Right ventricle myocardium superior (tissue), 1 donor: ENCODE data around the gene NGDN. TPM values are rescaled to one million over a fixed set of nuclear protein-coding genes. Genes with fewer than 3 reads are reported as not detected.
A peak's percentile ranks its signal among the peaks of the same experiment; 100 is the strongest.
"Not testable (repeated sequence)": the region's sequence is repeated elsewhere in the genome, so short reads cannot be mapped to it uniquely, and the experiment has no call there.

ENCODE experiments used
- ATAC-seq: fragments of 200-7000 bp; cut with Tn5 transposase; one replicate; pipeline ENCODE4 v1.9.1; 2020; ENCODE audit warnings: mild to moderate bottlenecking; ENCODE audit not compliant: poor library complexity
- DNase-seq: peaks from one replicate; pipeline ENCODE4 v3.0.0-alpha.2; 2020
- intact Hi-C: fragments of 100-400 bp; cut with DNase I; formaldehyde crosslinking; loops from one replicate; pipeline ENCODE4 v1.11.2; 2022
- long read RNA-seq: library from polyadenylated mRNA; unstranded; transcript quantifications from one replicate; pipeline ENCODE4 v2.0.0, GENCODE V29; 2021
- total RNA-seq: library from RNA; stranded (reverse); fragmentation: NEBNext Ultra II Directional; extraction: Animal tissue kit (Norgen Biotek cat#: 25700); gene quantifications from one replicate; pipeline ENCODE4 v1.2.1, GENCODE V29; 2021
- donor health status: DM: no; HTN: yes; CAD: no; lungs with severe emphysema.

NGDN gene, protein sequence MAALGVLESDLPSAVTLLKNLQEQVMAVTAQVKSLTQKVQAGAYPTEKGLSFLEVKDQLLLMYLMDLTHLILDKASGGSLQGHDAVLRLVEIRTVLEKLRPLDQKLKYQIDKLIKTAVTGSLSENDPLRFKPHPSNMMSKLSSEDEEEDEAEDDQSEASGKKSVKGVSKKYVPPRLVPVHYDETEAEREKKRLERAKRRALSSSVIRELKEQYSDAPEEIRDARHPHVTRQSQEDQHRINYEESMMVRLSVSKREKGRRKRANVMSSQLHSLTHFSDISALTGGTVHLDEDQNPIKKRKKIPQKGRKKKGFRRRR
- total RNA-seq = 17.0 TPM
- long read RNA-seq, transcript NGDN-202 (11 exons, 1,143 nt) = major isoform, 28 of 34 reads
- long read RNA-seq, partial matches to known transcripts = 0 of 34 reads
- long read RNA-seq, other reads (novel, unspliced or antisense) = 6 of 34 reads

DNA sequence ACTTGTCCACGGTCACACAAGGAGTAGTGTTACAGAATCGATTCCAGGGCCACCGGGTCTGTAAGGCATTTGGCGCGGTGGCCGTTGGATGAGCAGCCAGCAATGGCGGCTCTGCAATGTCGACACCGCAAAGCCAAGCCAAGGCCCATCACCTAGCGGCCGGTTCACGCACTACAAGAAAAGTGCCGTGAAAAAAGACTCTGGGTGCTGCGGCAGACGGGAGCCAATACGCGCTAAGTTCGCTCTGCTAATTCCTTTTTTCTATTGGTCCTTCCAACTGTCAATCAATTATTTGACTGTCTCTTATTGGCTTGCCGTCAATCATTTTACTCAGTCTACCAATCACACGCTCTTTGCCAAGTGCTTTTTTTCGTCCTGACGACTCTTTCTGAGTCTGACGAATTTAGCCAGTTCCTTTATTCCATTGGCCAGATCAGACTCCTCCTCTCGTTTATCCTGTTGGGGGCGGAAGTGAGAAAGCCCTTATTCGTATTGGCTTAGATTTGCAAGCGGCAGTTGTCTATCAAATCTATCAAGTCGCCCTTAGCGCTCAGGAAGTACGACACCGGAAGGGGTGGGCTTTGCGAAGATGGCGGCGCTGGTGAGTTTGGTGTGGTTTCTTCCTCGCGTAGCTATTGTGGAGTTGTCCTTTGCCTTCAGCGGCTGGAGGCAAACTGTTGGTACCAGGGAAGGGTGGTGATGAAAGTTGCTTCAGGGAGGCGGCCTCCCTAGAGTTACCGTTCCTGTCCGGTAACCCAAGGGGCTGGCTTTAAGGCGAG, at the start of gene NGDN:
TSS of gene NGDN (plus strand) at position 577 of the 779 bp plus-strand sequence. CDS start at position 590, 13 bp downstream.
- DNase-seq (peak; percentile 96), ATAC-seq (peak; percentile 94)
- intact Hi-C loops = no loop called here

DNA sequence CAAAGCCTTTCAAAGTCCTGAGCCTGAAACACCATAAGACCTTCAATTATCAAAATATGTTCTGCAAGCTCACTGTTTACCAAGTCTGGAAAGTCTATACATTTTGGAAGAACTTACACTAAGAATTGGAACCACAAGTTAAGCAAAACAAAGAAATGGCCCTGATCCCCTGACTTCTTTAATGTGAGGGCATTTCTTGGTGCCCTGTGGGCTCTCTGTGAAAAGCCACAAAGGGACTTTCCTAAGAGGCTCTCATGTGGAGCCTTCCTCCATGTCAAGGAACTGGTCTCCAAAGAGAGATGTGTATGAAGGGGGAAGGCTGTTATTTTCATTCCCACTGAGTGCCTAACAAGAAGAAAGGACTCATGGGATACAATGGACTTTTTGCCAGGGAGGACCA, 47.9 kb upstream of the NGDN start:
- ATAC-seq (no peak), DNase-seq (no peak)
- intact Hi-C loops = no loop called here

DNA sequence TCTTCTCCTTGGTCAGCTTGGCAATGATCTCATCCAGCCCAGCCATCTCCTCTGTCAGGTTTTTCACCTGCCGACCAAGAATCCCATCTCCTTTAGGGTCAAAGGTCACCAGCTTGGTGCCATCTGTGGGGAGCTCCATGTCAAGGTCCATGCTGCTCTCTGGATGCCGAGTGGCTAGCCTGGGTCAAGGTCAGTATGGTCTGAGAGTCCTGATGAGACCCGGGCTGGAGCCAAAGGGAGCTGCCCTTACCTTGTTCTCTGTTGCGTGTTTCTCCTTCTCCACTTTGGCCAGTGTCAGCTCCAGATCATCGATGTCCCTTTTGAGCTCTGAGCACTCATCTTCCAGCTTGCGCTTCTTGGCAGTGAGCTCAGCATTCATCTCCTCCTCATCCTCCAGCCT, 45.8 kb upstream of the NGDN start:
- DNase-seq (no peak), ATAC-seq (no peak)
- intact Hi-C loops = no loop called here

DNA sequence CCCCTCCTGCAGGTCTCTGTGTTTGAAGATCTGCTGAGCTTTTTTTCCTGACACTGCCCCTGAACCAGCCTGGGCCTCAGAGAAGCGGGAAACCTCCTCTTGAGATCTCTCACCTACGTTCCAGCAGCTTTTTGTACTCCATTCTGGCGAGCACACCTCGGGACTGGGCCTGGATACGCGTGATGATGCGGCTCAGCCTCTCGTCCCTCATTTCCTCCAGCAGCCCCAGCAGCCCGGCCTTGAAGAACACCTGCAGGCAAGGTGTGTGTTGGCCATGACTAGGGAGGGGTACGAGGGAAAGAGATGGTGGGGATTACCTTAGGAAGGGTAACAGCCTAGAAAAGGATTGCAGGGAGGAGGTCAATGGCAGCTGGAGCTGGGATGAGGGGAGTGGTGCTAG, 44.3 kb upstream of the NGDN start:
- DNase-seq (no peak), ATAC-seq (no peak)
- intact Hi-C loops = no loop called here

DNA sequence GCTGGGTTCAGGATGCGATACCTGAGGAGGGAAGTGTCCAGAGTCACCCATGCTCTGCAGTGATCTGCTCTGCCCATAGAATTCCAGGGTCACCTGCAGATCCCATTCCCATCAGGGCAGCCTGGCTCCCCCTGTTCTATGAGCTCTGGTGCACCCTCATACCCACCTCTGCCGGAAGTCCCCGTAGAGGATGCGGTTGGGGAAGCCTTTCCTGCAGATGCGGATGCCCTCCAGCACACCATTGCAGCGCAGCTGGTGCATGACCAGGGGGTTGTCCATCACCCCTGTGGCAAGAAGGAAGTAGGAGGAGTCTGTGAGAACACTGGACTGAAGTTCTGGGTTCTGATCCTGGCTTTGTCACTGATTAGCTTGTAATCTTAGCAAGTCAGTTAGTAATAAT, 43.7 kb upstream of the NGDN start:
- DNase-seq, intact Hi-C loops, ATAC-seq: not testable (repeated sequence)

DNA sequence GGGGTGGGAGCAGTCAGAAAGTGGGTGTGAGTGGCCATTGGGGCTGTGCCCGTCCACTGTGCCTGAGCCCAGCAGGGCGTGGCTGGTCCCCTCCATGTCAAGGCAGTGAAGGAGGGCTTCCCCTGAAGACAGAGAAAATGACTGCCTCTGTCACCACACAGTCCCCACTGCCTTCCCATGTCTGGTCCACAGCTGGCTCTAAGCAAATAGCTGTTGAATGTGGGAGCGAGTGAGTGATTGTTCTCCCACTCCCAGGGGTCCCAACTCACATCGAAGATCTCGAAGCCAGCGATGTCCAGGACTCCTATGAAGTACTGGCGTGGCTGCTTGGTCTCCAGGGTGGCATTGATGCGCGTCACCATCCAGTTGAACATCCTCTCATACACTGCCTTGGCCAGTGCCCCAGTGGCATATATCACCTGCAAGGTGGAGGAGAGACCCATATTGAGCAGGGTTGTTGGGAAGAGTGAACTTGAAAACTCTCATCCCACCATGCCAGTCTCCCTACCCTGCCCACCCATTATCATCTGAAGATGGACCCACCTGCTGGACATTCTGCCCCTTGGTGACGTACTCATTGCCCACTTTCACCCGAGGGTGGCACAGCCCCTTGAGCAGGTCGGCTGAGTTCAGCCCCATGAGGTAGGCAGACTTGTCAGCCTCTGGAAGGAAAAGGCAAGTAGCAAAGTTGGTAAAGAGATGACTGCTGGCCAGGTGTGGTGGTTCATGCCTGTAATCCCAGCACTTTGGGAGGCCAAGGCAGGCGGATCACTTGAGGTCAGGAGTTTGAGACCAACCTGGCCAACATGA, 40.6 kb upstream of the NGDN start:
- DNase-seq (no peak), ATAC-seq (peak; percentile 1)
- intact Hi-C loops = no loop called here

DNA sequence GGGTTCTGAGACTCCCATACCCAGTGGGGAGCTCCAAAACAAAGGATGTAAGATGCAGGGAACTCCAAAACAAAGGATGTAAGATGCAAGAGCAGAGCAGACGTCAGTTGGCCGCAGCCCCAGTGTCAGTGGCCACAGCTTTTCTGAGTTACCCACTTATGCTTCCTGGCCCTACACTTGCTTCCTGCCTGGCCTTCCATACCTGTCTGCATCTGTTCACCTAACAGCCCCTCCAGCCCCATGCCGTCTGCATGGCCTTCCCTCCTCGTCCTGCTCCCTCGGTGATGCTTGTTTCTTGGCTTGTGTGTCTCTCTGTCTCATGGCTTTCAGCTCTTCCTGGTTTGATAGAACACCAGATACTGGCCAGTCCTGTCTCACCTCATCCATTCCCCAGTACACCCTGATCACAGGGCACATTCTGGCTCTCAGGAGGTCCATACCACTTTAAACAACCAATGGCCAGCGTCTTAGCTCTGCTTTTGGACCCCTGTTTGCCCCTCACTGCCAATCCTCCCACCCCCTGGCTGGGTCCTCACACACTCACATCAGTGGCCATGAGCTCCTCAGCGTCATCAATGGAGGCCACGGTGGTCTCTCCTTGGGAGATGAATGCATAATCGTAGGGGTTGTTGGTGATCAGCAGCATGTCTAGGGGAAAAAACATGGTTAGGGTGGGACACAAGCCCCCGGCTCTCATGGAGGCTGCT, 39.3 kb upstream of the NGDN start:
- no peak for ATAC-seq
- DNase-seq = no peak
- intact Hi-C loops = no loop called here

DNA sequence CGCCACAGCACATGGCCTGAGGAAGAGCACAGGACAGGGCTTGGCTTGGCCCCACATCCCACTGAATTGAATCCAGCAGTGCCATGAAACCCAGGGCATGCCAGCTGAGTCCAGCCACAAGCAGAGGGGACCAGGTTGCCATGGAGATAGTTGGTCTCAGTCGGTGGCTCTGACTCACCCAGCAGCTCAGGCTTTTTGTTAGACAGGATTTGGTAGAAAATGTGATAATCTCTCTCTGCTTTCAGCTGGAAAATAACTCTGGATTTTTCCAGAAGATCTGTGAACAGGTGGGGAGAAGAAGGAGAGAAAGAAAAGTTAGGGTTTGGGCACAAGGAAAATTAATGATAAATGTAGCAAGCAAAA, 38.8 kb upstream of the NGDN start:
- no peak for ATAC-seq
- intact Hi-C loops = no loop called here
- no peak for DNase-seq

DNA sequence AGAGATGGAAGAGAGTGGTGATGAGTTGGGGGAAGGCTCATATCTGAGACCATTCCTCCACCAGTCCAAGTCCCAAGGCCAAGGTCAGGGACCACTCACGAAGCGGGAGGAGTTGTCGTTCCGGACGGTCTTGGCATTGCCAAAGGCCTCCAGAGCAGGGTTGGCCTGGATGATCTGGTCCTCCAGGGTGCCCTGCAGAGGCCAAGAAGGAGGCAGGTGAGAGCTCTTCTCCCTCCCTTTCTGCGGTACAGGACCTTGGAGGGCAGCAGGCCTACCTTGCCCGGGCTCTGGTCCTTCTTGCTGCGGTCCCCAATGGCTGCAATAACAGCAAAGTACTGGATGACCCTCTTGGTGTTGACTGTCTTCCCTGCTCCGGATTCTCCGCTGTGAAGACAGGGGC, 38.0 kb upstream of the NGDN start:
- intact Hi-C loops = no loop called here
- ATAC-seq (no peak), DNase-seq (no peak)

DNA sequence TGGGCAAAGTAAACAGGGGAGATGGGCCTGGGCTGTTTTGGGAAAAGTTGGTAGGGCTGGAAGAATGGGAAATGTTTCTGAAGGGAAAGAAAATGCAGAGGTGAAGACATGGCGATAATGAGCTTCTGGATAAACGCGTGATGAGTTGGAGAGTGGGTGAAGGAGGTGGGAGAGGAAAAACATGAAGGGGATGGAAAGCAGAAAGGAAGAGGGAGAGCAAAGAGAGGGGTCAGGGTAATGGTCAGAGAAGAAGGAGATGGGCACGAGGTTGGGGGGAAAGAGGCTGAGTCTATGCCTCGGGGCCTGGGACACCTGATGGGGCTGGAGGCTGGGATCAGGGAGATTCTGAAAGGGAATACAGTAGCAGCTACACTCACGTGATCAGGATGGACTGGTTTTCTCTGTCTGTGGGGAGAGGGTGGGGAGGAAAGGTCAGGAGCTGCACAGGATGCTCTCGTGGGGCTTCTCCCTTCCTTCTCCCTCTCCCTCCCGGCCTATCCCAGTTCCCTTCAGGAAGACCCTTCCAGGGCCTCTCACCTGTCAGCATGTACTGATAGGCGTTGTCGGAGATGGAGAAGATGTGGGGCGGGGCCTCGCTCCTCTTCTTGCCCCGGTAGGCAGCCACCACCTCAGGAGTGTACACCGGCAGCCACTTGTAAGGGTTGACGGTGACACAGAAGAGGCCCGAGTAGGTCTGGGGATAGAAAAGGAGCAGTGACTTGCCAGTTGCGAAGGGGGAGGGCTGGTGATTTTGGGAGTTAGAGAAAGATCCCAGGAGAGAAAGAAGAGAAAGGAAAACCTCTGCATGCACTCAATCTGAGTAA, 37.2 kb upstream of the NGDN start:
- ATAC-seq (no peak), DNase-seq (no peak)
- intact Hi-C loops = no loop called here

DNA sequence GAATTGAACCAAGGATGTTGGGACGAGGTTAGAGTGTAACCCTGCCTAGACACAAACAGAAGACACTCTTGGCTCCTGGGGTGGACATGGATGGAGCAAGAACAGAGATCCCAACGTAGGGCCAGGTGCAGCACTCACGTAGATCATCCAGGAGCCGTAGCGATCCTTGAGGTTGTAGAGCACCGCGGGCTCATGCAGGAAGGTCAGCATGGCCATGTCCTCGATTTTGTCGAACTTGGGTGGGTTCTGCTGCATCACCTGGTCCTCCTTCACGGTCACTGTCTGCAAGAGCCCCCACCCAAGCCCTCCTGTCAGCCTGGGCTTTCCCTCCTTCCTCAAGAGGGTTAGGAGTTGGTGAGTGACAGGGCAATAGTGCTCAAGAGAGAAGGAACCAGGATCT, 36.6 kb upstream of the NGDN start:
- intact Hi-C loops = no loop called here
- DNase-seq = no peak
- no peak for ATAC-seq

DNA sequence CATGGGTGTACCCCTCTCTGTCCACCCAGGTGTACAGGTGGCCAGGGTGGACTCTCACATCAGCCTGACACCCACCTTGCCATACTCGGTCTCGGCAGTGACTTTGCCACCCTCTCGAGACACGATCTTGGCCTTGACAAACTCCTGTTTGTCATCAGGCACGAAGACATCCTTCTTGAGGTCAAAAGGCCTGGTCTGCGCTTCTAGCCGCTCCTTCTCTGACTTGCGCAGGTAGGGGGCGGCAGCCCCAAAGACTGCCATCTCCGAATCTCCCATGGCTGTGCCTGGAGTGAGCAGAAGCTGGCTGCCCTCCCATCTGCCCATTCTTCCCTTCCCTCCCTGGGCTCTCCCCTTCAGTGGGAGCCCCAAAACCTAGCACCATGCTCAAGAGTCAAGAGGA, 36.0 kb upstream of the NGDN start:
- intact Hi-C loops = no loop called here
- DNase-seq = no peak
- ATAC-seq = no peak

DNA sequence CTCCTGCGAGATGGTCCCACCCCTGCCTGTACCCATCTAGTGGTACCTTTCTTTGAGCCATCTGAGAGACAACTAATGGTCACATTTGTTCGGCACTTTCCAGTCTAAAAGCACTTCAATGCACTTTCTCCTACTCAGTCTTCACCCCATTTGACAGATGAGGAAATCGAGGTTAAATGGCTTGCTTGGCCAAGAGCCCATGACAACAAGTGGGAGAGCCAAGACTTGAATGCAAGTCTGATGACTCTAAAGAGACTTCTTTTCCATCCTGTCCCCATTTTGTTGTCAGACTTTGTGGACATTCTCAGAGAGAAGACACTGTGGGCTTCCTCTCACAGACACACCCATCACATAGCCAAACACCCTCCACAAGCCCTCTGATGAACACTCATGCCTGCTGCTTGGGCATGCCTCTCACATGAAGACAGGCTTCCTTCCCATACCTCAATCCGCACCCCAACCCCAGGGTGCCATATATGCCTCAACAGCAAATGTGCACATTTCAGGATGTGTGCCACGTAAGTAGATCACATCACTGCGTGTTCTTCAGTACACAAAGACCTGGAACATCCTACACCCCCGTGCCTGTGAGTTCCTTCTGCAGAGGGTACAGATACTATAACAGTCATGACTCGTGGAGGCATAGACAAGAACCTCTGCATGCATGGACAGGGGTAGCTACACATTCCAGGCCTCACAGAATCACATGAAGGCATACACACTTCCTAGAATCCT, 34.8 kb upstream of the NGDN start:
- ATAC-seq (no peak), DNase-seq (no peak)
- intact Hi-C loops = no loop called here

DNA sequence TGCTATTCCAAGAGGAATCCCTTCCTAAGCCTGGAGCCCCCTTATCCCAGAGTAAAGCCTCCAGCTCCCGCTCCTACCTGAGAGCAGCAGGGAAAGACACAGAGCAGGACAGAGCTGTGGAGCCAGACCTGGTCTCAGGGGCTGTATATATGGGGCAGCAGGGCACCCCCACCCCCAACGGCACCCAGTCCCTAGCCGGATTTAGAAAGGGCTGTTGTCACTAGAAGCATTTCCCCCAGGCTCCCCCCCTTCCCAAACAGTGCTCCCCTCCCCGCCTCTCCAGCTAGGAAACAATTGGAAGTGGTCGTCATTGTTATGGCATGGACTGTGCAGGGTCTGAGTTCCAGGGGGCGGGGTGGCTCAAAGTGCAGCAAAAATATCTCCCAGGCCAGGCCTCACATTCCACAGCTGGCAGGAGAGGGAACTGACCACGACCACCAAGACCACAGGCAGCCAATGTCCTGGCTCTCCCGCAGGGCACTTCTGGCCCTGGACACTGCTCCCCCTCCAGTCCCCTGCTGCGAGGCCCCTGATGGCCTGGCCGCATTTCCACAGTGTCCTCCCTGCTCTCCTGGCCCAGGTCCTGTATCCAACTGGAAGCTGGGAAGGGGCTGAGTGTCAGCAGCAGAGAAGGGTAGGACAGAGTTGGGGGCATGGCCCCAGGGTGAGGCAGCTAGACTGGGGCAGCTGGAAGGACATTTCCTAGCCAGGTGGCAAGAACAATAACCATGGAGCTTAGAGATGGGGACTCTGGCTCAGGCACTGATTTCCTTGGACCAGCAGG, 33.8 kb upstream of the NGDN start, which contains the start of gene MYH7:
TSS of gene MYH7 (minus strand) at position 118 of the 784 bp plus-strand sequence. CDS start 1,928 bp downstream, outside the sequence.
- DNase-seq (peak; percentile 79), ATAC-seq (peak; percentile 47)
- intact Hi-C loops = no loop called here

DNA sequence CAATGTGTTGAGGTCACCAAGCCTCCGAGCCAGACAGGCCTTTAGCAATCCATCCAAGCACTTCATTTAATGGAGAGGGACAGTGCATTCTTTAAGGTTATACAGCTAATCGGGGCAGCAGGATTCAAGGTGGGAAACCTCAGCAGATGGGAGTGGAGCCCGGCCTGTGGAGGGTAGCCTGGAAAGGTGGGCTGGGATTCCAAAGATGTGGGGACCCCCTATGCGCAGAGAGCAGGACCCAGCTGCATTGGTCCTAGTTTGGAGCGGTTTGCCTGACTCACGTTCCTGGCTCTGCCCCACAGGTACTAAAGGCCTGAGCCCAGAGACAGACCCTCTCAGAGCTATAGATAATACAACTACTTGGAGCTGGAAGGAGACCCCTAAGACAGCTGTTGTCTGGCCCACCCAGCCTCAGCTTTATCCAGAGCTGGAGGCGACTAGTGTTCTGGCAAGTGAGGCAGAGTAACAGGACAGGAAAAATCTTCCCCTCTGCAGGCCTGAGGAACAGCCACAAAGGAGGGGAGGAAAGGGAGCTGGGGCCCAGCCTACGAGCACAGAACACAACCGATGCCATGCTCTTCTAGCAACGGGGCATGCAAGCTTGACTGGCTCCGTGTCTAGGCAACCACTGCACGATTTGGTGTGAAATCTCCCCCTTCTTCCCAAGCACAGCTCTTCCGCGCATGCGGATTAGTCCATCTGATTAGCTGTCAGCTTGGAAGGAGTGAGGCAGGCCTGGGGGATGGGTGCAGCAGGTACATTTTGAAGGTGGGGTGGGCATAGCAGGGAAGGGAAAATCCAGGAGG, 33.0 kb upstream of the NGDN start:
- ATAC-seq (peak; percentile 18), DNase-seq (no peak)
- intact Hi-C loops = no loop called here
